Measurements from ENCODE around the gene ACAT1.
A peak's percentile ranks its signal among the peaks of the same experiment; 100 is the strongest.
"Not testable (repeated sequence)": the region's sequence is repeated elsewhere in the genome, so short reads cannot be mapped to it uniquely, and the experiment has no call there.

The ACAT1 gene

DNA sequence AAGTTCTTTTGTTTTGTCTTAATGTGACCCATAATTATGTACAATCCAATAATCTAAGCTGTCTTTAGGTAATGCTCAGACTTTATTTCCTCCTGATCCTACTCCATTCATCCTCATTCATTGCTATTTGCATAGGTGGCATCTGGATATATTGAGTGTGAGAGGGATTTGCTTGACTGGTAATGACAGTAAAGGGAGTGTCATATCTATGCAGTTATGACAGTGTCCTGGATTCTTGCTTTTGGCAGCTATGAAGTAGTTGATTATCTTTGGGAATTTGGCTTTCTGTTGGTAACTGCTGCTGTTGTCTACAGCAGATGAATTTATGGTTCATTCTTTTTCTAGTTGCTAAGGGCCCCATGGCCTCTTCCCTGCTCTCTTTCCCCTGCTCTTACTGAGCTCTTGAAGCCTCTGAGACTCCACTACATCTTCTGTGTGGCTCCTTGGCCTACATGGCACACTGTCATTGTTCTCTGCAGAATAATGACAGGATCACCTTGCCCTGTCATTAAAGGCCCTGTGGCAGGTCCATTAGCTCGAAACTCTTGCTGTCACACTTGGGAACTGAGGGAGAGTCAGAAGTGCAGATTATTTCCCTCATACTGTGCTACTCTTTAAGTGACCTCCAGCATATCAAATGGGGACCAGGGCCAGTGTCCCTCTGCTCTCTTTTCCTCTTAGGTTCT lies 20.1 kb upstream of the ACAT1 start:
- no peak for TF ChIP-seq CTCF (IDR thresholded peaks at IDR 0.05; ENCODE audit: low read depth, low read length)
- no peak for DNase-seq (ENCODE audit: low read depth, low spot score)
- in situ Hi-C loops (cut with HindIII; ENCODE audit: low sequenced_read_pairs) = no loop called here
- no peak overlapping the region for H3K4me3 ChIP-seq (ENCODE audit: low read depth, low read length)

GRCh38 chr11:108111126-108111525 lies 10.2 kb upstream of the ACAT1 start:
- TF ChIP-seq CTCF (IDR thresholded peaks at IDR 0.05; ENCODE audit: low read depth, low read length) = no peak
- DNase-seq (ENCODE audit: low read depth, low spot score) = no peak
- in situ Hi-C loops (cut with HindIII; ENCODE audit: low sequenced_read_pairs) = no loop called here
- no peak overlapping the region for H3K4me3 ChIP-seq (ENCODE audit: low read depth, low read length)

GRCh38 chr11:108112057-108112456 lies 9.3 kb upstream of the ACAT1 start:
- no peak overlapping the region for H3K4me3 ChIP-seq (ENCODE audit: low read depth, low read length)
- peak; percentile 46 for DNase-seq (ENCODE audit: low read depth, low spot score)
- in situ Hi-C loops (cut with HindIII; ENCODE audit: low sequenced_read_pairs) = no loop called here
- TF ChIP-seq CTCF (IDR thresholded peaks at IDR 0.05; ENCODE audit: low read depth, low read length) = no peak

- DNase-seq (ENCODE audit: low read depth, low spot score) = peak; percentile 92
- in situ Hi-C loops (cut with HindIII; ENCODE audit: low sequenced_read_pairs) = no loop called here
- H3K4me3 ChIP-seq (ENCODE audit: low read depth, low read length) = no peak overlapping the region
- no peak for TF ChIP-seq CTCF (IDR thresholded peaks at IDR 0.05; ENCODE audit: low read depth, low read length)
Measured at GRCh38 chr11:108115500-108116140, 5.7 kb upstream of the ACAT1 start.

DNA sequence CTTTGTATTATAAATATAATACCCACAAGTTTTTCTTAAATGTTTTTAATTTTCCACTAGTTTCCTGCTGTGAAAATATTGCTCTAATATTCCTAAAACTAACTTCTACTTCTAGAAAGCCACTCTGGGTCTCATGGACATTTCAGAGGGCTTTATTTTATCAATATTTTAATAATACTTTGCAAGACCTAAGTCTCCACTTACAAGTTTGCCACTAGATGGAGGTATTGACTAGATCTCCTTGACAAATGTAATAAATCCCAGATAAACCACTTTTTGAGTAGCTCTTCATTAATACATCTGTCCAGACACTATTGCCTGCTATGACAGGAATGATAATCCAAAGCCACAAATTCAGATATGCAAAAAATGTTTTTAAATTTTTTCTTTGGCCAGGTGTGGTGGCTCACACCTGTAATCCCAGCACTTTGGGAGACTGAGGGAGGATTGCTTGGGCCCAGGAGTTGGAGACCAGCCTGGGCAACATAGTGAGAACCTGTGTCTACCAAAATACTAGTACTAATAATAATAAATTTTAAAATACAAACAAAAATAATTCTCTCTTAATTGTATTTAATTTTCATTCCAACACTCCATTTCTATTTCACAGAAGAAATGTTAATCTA lies 3.5 kb upstream of the ACAT1 start:
- peak; percentile 56 for TF ChIP-seq CTCF (IDR thresholded peaks at IDR 0.05; ENCODE audit: low read depth, low read length)
- peak; percentile 72 for DNase-seq (ENCODE audit: low read depth, low spot score)
- in situ Hi-C loops (cut with HindIII; ENCODE audit: low sequenced_read_pairs) = no loop called here
- no peak overlapping the region for H3K4me3 ChIP-seq (ENCODE audit: low read depth, low read length)

DNA sequence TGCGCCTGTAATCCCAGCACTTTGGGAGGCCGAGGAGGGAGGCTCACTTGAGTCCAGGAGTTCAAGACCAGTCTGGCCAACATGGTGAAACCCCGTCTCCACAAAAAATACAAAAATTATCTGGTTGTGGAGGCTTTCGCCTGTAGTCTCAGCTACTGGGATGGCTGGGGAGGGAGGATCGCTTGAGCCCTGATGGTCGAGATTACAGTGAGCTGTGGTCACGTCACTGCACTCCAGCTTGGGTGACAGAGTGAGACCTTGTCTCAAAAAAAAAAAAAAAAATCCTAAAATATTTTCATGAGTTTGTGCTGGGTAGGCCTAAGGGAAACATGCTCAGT lies 462 bp upstream of the ACAT1 start:
- DNase-seq (ENCODE audit: low read depth, low spot score); in situ Hi-C loops (cut with HindIII; ENCODE audit: low sequenced_read_pairs): not testable (repeated sequence)
- H3K4me3 ChIP-seq (ENCODE audit: low read depth, low read length) = peak overlapping the region; percentile 54

DNA sequence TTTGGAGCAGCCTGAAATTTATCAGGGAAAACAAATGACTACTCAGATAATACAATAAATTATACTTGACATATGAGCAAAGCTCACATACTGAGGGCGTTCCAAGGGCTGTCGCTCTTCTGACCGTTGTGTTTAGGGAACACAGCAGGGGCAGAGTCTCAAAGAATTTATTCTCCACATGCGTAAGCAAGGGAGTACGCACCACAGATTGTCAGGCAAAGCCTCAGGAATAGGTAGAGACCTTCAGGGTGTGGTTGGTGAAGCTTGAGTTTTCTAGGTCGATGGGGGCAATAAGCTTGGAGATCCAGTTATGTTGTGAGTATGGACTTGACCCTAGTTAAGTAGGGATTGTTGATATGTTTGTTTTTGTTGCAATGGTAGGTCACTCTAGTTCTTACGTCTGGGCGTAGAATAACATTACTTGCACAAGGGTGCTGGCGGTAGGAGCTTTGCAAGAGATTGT lies 830 bp downstream of the ACAT1 start:
- TF ChIP-seq CTCF (IDR thresholded peaks at IDR 0.05; ENCODE audit: low read depth, low read length) = no peak
- in situ Hi-C loops (cut with HindIII; ENCODE audit: low sequenced_read_pairs) = no loop called here
- peak overlapping the region; percentile 54 for H3K4me3 ChIP-seq (ENCODE audit: low read depth, low read length)
- peak; percentile 31 for DNase-seq (ENCODE audit: low read depth, low spot score)
